Measurements from ENCODE around the gene GLYR1. TPM values are rescaled to one million over a fixed set of nuclear protein-coding genes. Genes with fewer than 3 reads are reported as not detected.
A peak's percentile ranks its signal among the peaks of the same experiment; 100 is the strongest.
"Not testable (repeated sequence)": the region's sequence is repeated elsewhere in the genome, so short reads cannot be mapped to it uniquely, and the experiment has no call there.

The GLYR1 gene
- polyA plus RNA-seq, 2 of the 4 experiments (the other 2 are of a cell fraction): 37.1 to 55.1 TPM

DNA sequence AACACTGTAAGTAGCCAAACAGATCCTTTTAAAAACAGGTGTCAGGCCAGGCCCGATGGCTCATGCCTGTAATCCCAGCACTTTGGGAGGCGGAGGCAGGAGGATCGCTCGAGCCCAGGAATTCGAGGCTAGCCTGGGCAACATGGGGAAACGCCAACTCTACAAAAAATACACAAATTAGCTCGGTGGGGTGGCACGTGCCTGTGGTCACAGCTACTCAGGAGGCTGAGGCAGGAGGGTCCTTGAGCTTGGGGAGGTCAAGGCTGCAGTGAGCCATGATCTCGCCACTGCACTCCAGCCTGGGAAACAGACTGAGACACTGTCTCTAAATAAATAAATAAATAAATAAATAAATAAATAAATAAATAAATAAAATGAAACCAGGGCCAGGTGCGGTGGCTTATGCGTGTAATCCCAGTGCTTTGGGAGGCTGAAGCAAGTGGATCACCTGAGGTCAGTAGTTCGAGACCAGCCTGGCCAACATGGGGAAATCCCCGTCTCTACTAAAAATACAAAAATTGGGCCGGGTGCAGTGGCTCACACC, 62.6 kb downstream of the GLYR1 start:
- H3K4me1 ChIP-seq: peaks cover 21% of the 10 kb centered on the region
- H3K27ac ChIP-seq; ATAC-seq; POLR2A ChIA-PET; DNase-seq (ENCODE audit: low read depth in 1 of 2, low spot score in 1 of 2); H3K9me3 ChIP-seq; H3K4me3 ChIP-seq; FAIRE-seq; H3K4me2 ChIP-seq: not testable (repeated sequence)
- WGBS (ENCODE audit: missing lambda C conversion rate): 87% methylated on average over 14 of the region's 14 CpGs
- CTCF ChIA-PET: interaction anchor here (0.7 kb wide), 1 partner anchor 97 kb away, joined by 3 read pairs; no protein-coding TSS in a partner anchor
- TF ChIP-seq ZC3H11A (IDR thresholded peaks at IDR 0.05): peak; percentile 91

GRCh38 chr16:4783951-4784336, 63.1 kb downstream of the GLYR1 start:
- TF ChIP-seq PBX3 (IDR thresholded peaks at IDR 0.05): no peak
- no peak for TF ChIP-seq E2F6 (IDR thresholded peaks at IDR 0.05; ENCODE audit: borderline replicate concordance, low read depth)
- no peak for TF ChIP-seq PHF8 (IDR thresholded peaks at IDR 0.05; ENCODE audit: borderline replicate concordance, low read depth)
- no peak for TF ChIP-seq CBX2 (IDR thresholded peaks at IDR 0.05; ENCODE audit: borderline replicate concordance, low read depth)
- no peak for TF ChIP-seq GATA3 (IDR thresholded peaks at IDR 0.05; ENCODE audit: borderline replicate concordance)
- no peak for TF ChIP-seq HOXB5 (CRISPR knock-in tag; IDR thresholded peaks at IDR 0.05)
- DNase-seq (ENCODE audit: low read depth in 1 of 2, low spot score in 1 of 2) (no peak), ATAC-seq (no peak), FAIRE-seq (no peak)
- Histone ChIP-seq H3K9me3 (no peaks in the 10 kb centered on the region), H3K4me3 (no peak overlapping the region), H3K4me1 (peaks cover 21% of the 10 kb centered on the region), H3K4me2 (no peak overlapping the region), H3K27ac (no peak overlapping the region)
- 72% methylated on average over 16 of the region's 16 CpGs for WGBS (ENCODE audit: missing lambda C conversion rate)
- CTCF ChIA-PET: no interaction called here
- POLR2A ChIA-PET: no interaction called here

DNA sequence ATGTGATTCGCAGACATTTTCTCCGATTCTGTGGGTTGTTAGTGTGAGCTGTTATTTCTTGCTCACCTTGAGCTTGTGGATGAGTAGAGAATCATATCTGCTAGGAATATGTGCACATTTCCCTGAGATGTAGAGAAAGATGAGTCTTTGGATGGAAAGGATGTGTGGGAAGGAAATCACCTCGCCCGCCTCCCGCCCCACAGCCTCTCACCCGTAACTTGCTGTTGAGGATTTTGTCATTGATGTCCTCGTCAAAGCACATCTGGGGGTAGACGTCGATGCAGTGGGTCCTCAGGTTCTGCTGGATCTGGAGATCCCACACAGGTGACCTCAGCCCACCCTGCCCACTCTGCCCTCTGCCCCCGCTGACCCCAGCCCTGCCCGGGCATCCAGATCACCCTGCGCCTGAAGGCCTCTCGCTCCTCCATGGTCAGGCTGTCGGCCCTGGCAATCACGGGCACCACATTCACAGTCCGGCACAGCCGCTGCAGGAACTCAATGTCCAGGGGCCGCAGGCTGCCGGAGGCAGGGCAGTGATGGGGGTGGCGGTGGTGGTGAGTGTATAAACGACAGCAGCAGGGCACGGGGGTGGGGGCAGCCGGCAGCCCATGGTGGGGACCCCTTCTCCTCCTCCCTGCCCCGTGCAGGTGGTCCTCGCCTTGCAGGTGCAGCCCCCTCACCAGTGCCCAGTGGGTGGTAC, 63.7 kb downstream of the GLYR1 start:
- WGBS (ENCODE audit: missing lambda C conversion rate): 89% methylated on average over 16 of the region's 25 CpGs
- no peak for DNase-seq (ENCODE audit: low read depth in 1 of 2, low spot score in 1 of 2)
- H3K4me1 ChIP-seq: peaks cover 16% of the 10 kb centered on the region
- no peaks in the 10 kb centered on the region for H3K9me3 ChIP-seq
- ChIA-PET POLR2A (interaction anchor here (0.6 kb wide), 1 partner anchor 15 kb away, joined by 5 read pairs; no protein-coding TSS in a partner anchor), CTCF (no interaction called here)
- no peak overlapping the region for H3K27ac ChIP-seq
- no peak for FAIRE-seq
- no peak for TF ChIP-seq CBX8 (IDR thresholded peaks at IDR 0.05)
- TF ChIP-seq CHD2 (IDR thresholded peaks at IDR 0.05; ENCODE audit: low read length, partially characterized antibody): no peak
- no peak for TF ChIP-seq EHMT2 (IDR thresholded peaks at IDR 0.05; ENCODE audit: low read depth)
- no peak for TF ChIP-seq RAD21 (conservative IDR thresholded peaks at IDR 0.05 in 1 of 2, IDR thresholded peaks at IDR 0.05 in 1 of 2)
- TF ChIP-seq ZNF302 (CRISPR knock-in tag; IDR thresholded peaks at IDR 0.05): no peak
- no peak for TF ChIP-seq KDM1A (IDR thresholded peaks at IDR 0.05; ENCODE audit: low read depth)
- TF ChIP-seq MAFK (IDR thresholded peaks at IDR 0.05; ENCODE audit: partially characterized antibody): no peak
- TF ChIP-seq KDM5A (IDR thresholded peaks at IDR 0.05): no peak
- TF ChIP-seq PBX3 (IDR thresholded peaks at IDR 0.05): no peak
- TF ChIP-seq FOSB (CRISPR knock-in tag; IDR thresholded peaks at IDR 0.05): no peak
- TF ChIP-seq POLR2A (IDR thresholded peaks at IDR 0.05; ENCODE audit: low read length): no peak
- TF ChIP-seq RCOR1 (IDR thresholded peaks at IDR 0.05; ENCODE audit: low read depth, low read length): no peak
- TF ChIP-seq HOXA7 (CRISPR knock-in tag; IDR thresholded peaks at IDR 0.05): no peak
- no peak for TF ChIP-seq SMC3 (IDR thresholded peaks at IDR 0.05)
- TF ChIP-seq CHD4 (IDR thresholded peaks at IDR 0.05; ENCODE audit: borderline replicate concordance): no peak
- no peak for TF ChIP-seq BHLHE40 (IDR thresholded peaks at IDR 0.05; ENCODE audit: low read depth, low read length)
- TF ChIP-seq, protein P1, sequence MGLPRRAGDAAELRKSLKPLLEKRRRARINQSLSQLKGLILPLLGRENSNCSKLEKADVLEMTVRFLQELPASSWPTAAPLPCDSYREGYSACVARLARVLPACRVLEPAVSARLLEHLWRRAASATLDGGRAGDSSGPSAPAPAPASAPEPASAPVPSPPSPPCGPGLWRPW (IDR thresholded peaks at IDR 0.05): no peak
- TF ChIP-seq HMGXB4 (CRISPR knock-in tag; IDR thresholded peaks at IDR 0.05; ENCODE audit: borderline replicate concordance): no peak
- TF ChIP-seq HEYL (CRISPR knock-in tag; IDR thresholded peaks at IDR 0.05): no peak
- H3K4me3 ChIP-seq: no peak overlapping the region
- peak in 1 of 2 experiments; percentile 21; a peak in 1 of 6 replicates for ATAC-seq
- H3K4me2 ChIP-seq: no peak overlapping the region

All from A549 (cell line).